Thyroid gland (tissue), 4 donors: ENCODE results near the gene NXN.

Experiments
- POLR2A ChIP-seq, 2 donors: fragments of 450-650 bp; IDR thresholded peaks; one replicate each; pipeline ENCODE4 v1.6.1; 2017; ENCODE audit warnings: antibody characterized with exemption in 2 of 2, mild to moderate bottlenecking in 2 of 2, moderate library complexity in 1 of 2
- TF ChIP-seq, protein P1 (sequence below), 6 experiments: fragments of 200-600 bp in 3 of 6; fragments of 450-650 bp in 3 of 6; sonication (generic) in 3 of 6; IDR thresholded peaks; one replicate each; pipeline ENCODE4 v1.5.1; 2016 to 2019; ENCODE audit warnings: antibody characterized with exemption in 6 of 6, mild to moderate bottlenecking in 2 of 6, inconsistent platforms in 1 of 6, moderate library complexity in 1 of 6

DNA sequence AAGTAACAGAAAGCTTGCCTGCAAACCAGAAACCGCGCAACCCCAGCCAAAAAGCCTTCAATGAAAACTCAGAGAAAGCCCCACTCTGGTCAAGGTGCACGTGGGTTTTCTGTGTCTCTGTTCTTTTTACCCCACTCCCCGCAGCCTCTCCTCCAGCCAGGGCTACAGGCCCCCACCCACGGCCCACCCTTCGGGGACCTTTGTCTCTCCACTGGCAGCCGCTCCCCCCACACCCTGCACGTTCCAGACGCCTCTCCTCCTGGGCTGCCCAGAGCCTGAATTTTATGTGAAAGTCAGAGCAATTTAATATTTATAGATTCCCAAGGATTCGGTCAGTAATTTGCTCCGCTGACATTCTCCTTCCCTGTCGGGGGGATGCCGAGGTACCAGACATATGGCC is 173.2 kb downstream of the NXN start:
- TF ChIP-seq, protein P1, sequence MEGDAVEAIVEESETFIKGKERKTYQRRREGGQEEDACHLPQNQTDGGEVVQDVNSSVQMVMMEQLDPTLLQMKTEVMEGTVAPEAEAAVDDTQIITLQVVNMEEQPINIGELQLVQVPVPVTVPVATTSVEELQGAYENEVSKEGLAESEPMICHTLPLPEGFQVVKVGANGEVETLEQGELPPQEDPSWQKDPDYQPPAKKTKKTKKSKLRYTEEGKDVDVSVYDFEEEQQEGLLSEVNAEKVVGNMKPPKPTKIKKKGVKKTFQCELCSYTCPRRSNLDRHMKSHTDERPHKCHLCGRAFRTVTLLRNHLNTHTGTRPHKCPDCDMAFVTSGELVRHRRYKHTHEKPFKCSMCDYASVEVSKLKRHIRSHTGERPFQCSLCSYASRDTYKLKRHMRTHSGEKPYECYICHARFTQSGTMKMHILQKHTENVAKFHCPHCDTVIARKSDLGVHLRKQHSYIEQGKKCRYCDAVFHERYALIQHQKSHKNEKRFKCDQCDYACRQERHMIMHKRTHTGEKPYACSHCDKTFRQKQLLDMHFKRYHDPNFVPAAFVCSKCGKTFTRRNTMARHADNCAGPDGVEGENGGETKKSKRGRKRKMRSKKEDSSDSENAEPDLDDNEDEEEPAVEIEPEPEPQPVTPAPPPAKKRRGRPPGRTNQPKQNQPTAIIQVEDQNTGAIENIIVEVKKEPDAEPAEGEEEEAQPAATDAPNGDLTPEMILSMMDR (IDR thresholded peaks at IDR 0.05): no peak
- TF ChIP-seq POLR2A (IDR thresholded peaks at IDR 0.05): no peak
